ENCODE data around the gene DPYD. TPM values are rescaled to one million over a fixed set of nuclear protein-coding genes. Genes with fewer than 3 reads are reported as not detected.

DPYD gene
- total and polyA plus RNA-seq, 10 of the 15 experiments (the other 5 are each of a cell fraction or from before 2014, with no cell fraction given), result 5.7 to 23.8 (median 10.2) TPM

DNA sequence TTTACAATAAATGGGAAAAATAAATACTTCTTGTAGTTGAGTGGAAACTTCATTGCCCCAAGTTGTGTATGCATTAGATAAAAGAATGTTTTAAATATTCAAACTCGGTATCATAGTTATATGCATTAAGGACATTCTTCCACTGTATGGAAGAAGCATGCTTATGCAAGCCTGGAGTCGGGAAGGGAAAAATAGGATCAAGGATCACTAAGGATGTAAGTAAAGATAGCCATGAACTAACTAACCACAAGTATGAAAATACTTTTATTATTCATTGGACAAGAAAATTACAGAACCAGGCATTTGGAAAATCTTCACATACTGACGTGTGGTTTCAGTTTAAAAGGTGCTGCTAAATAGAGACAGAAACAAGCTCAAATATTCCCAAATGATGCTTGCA is 26.9 kb upstream of the DPYD start:
- in situ Hi-C loops (cut with MboI) (no loop called here), intact Hi-C loops (cut with micrococcal nuclease; ENCODE audit: unreplicated experiment) (no loop called here)
- no peak for DNase-seq (ENCODE audit: low read depth, low spot score)
- Histone ChIP-seq H3K9me3 (replicated peaks; ENCODE audit: control insufficient read depth, insufficient read depth, low read length) (no peaks in the 10 kb centered on the region), H4K20me1 (ENCODE audit: control insufficient read depth, insufficient read depth) (no peaks in the 10 kb centered on the region), H2AFZ (ENCODE audit: control insufficient read depth, low read depth, low read length) (no peak overlapping the region), H3K36me3 (ENCODE audit: control insufficient read depth in 2 of 2, insufficient read depth in 2 of 2, low read length in 1 of 2) (no peaks in the 10 kb centered on the region), H3K4me3 (no peak overlapping the region), H3K27ac (ENCODE audit: control insufficient read depth, insufficient read depth) (no peak overlapping the region), H3K4me2 (ENCODE audit: control insufficient read depth, insufficient read depth) (no peak overlapping the region), H3K9ac (ENCODE audit: control insufficient read depth, insufficient read depth, low read length) (no peak overlapping the region), H3K4me1 (ENCODE audit: control insufficient read depth, insufficient read depth, low read length) (no peaks in the 10 kb centered on the region), H3K79me2 (ENCODE audit: control insufficient read depth, insufficient read depth, low read length) (no peaks in the 10 kb centered on the region), H3K27me3 (replicated peaks in 1 of 2; ENCODE audit: control insufficient read depth in 2 of 2, insufficient read depth in 2 of 2, low read length in 1 of 2) (no peaks in the 10 kb centered on the region)
- CTCF ChIA-PET, result no interaction called here
- WGBS (ENCODE audit: insufficient coverage, insufficient replicate concordance, low lambda C conversion rate, missing lambda C conversion rate), result 35% methylated on average over 3 of the region's 3 CpGs
- TF ChIP-seq TBL1XR1 (IDR thresholded peaks at IDR 0.05; ENCODE audit: low read depth, low read length) (no peak), PML (IDR thresholded peaks at IDR 0.05; ENCODE audit: low read length) (no peak), MYC (IDR thresholded peaks at IDR 0.05; ENCODE audit: insufficient read depth, insufficient read length, insufficient replicate concordance, low read length, severe bottlenecking) (no peak), WRNIP1 (IDR thresholded peaks at IDR 0.05; ENCODE audit: borderline replicate concordance, low read depth, low read length) (no peak)
- TF ChIP-seq, protein P1, sequence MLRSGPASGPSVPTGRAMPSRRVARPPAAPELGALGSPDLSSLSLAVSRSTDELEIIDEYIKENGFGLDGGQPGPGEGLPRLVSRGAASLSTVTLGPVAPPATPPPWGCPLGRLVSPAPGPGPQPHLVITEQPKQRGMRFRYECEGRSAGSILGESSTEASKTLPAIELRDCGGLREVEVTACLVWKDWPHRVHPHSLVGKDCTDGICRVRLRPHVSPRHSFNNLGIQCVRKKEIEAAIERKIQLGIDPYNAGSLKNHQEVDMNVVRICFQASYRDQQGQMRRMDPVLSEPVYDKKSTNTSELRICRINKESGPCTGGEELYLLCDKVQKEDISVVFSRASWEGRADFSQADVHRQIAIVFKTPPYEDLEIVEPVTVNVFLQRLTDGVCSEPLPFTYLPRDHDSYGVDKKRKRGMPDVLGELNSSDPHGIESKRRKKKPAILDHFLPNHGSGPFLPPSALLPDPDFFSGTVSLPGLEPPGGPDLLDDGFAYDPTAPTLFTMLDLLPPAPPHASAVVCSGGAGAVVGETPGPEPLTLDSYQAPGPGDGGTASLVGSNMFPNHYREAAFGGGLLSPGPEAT (IDR thresholded peaks at IDR 0.05; ENCODE audit: low read depth), result no peak
- SMC1A ChIA-PET (ENCODE audit: uncharacterized antibody, unreplicated experiment), result no interaction called here
- no TSS peak for BruUV-seq (replicated peaks)
- POLR2A ChIA-PET, result no interaction called here
- RAD21 ChIA-PET (ENCODE audit: unreplicated experiment), result no interaction called here
- no peak for ATAC-seq
- FAIRE-seq, result no peak

DNA sequence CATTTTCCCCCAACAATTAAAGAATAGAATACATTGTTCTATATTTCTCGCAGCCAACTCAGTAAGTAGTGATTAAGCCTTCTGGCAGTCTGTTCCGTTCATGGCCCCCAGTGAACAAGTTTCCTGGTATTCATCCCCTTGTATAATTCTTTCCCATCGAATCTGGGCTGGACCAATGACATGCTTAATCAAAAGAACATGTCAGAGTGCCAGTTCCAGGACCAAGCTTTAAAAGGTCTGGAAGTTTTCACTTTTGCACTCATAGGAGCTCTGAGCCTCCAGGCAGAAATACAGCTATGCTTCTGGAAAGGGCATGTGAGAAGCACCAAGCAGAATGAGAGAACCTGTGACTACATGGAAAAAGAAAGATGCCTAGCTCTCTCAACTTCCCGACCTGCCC is 22.5 kb upstream of the DPYD start:
- no peak for ATAC-seq
- Histone ChIP-seq H2AFZ (ENCODE audit: control insufficient read depth, low read depth, low read length) (no peak overlapping the region), H3K9me3 (replicated peaks; ENCODE audit: control insufficient read depth, insufficient read depth, low read length) (no peaks in the 10 kb centered on the region), H3K27ac (ENCODE audit: control insufficient read depth, insufficient read depth) (no peak overlapping the region), H3K36me3 (ENCODE audit: control insufficient read depth in 2 of 2, insufficient read depth in 2 of 2, low read length in 1 of 2) (no peaks in the 10 kb centered on the region), H3K27me3 (replicated peaks in 1 of 2; ENCODE audit: control insufficient read depth in 2 of 2, insufficient read depth in 2 of 2, low read length in 1 of 2) (no peaks in the 10 kb centered on the region), H3K4me1 (ENCODE audit: control insufficient read depth, insufficient read depth, low read length) (no peaks in the 10 kb centered on the region), H3K79me2 (ENCODE audit: control insufficient read depth, insufficient read depth, low read length) (no peaks in the 10 kb centered on the region), H4K20me1 (ENCODE audit: control insufficient read depth, insufficient read depth) (no peaks in the 10 kb centered on the region), H3K4me3 (no peak overlapping the region), H3K4me2 (ENCODE audit: control insufficient read depth, insufficient read depth) (no peak overlapping the region), H3K9ac (ENCODE audit: control insufficient read depth, insufficient read depth, low read length) (no peak overlapping the region)
- BruUV-seq (replicated peaks), result no TSS peak
- 20% methylated on average over 4 of the region's 4 CpGs for WGBS (ENCODE audit: insufficient coverage, insufficient replicate concordance, low lambda C conversion rate, missing lambda C conversion rate)
- RAD21 ChIA-PET (ENCODE audit: unreplicated experiment), result interaction anchor here (0.9 to 1.3 kb wide), 2 partner anchors 22 to 24 kb away, joined by 3 to 4 read pairs; partner anchors contain the start of gene DPYD
- POLR2A ChIA-PET, result no interaction called here
- CTCF ChIA-PET, result interaction anchor here (0.6 to 1.0 kb wide), 5 partner anchors 25 to 1178 kb away, joined by 3 to 4 read pairs (median 3); no protein-coding TSS in a partner anchor
- intact Hi-C loops (cut with micrococcal nuclease; ENCODE audit: unreplicated experiment) (no loop called here), in situ Hi-C loops (cut with MboI) (no loop called here)
- SMC1A ChIA-PET (ENCODE audit: uncharacterized antibody, unreplicated experiment), result interaction anchor here (0.8 to 1.8 kb wide), 6 partner anchors 12 to 106 kb away, joined by 3 to 5 read pairs (median 3); partner anchors contain the start of gene DPYD
- no peak for DNase-seq (ENCODE audit: low read depth, low spot score)
- FAIRE-seq, result no peak
- TF ChIP-seq RELA (IDR thresholded peaks at IDR 0.05; ENCODE audit: borderline replicate concordance, partially characterized antibody) (no peak), NBN (IDR thresholded peaks at IDR 0.05) (no peak), CEBPB (IDR thresholded peaks at IDR 0.05; ENCODE audit: borderline replicate concordance in 1 of 2, low read depth in 2 of 2, low read length in 2 of 2) (no peak), IRF3 (IDR thresholded peaks at IDR 0.05) (no peak), CREM (IDR thresholded peaks at IDR 0.05; ENCODE audit: low read depth) (no peak), PKNOX1 (IDR thresholded peaks at IDR 0.05) (no peak), MEF2B (IDR thresholded peaks at IDR 0.05; ENCODE audit: partially characterized antibody, poor library complexity, severe bottlenecking) (no peak), PBX3 (IDR thresholded peaks at IDR 0.05; ENCODE audit: insufficient replicate concordance, low read depth, low read length) (no peak)

Measured in GM12878 (cell line).